Transverse colon (tissue), 3 donors: ENCODE data around the gene MACO1.

Source experiments
- CTCF ChIP-seq, 5 experiments: fragments of 200-600 bp in 3 of 5; fragments of 450-650 bp in 2 of 5; sonication (generic) in 3 of 5; IDR thresholded peaks; 1 replicate in 2 of 5; 2 replicates in 3 of 5; pipeline ENCODE4 v1.5.1; 2016 to 2017; ENCODE audit warnings: antibody characterized with exemption in 5 of 5, inconsistent platforms in 3 of 5, mild to moderate bottlenecking in 2 of 5, moderate library complexity in 1 of 5
- EP300 ChIP-seq: sonication (generic); formaldehyde crosslinking; IDR thresholded peaks from one replicate; pipeline ENCODE4 v1.6.1; 2017; ENCODE audit warnings: antibody characterized with exemption, low read depth

GRCh38 chr1:25538191-25538767 lies 107.6 kb downstream of the MACO1 start:
- TF ChIP-seq CTCF (IDR thresholded peaks at IDR 0.05) = no peak
- no peak for TF ChIP-seq EP300
